ENCODE results near the gene BCAS2. TPM values are rescaled to one million over a fixed set of nuclear protein-coding genes. Genes with fewer than 3 reads are reported as not detected.

Gene BCAS2
- total RNA-seq, result 10 to 100 TPM; 12.9 to 44.6 (median 18.5) TPM

DNA sequence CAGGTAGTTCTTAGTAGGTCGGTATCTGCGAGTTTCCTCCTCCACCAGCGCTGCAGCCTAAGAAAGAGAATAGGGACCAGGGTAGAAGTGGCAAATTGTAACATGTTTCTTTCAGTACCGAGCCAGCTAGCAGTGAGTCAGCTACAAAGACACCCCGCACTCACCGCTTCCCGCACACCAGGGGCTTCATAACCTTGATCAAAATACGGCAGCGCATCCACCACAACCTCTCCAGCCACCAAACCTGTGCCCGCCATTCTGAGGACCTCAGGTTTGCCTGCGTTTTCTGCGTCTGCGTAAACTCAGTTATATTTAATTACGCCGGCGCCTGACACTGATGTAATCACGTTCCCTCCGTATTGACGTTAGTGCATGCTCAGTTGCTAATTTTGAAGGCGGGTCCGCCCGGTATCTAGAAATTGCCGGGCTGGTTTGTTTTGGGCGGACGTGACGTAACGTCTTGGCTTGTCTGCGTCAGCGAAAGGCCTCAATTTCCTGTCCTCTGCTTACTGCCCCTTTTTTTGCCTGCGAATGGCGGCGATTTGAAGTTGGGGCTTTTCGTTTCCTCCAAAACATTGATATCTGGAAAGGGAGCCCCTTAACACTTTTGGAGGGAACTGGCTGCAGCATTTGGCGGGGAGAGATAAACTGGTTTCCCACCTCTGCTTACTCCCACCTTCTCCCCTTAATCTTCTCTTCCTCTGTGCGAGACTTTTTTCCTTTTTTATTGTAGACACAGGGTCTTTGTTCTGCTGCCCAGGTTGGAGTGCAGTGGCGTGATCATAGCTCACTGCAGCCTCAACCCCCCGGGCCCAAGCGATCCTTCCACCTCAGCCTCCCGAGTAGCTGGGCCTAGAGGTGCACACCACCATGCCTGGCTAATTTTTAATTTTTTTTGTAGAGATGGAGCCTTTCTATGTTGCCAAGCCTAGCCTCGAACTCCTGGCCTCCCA, at the start of gene BCAS2:
Gene BCAS2 (minus strand): TSS at position 281 of the 953 bp plus-strand sequence. CDS start 24 bp downstream, at position 257.
- TF ChIP-seq POLR2A (IDR thresholded peaks at IDR 0.05), result peak; percentile 81 to 93
- TF ChIP-seq, protein P1, sequence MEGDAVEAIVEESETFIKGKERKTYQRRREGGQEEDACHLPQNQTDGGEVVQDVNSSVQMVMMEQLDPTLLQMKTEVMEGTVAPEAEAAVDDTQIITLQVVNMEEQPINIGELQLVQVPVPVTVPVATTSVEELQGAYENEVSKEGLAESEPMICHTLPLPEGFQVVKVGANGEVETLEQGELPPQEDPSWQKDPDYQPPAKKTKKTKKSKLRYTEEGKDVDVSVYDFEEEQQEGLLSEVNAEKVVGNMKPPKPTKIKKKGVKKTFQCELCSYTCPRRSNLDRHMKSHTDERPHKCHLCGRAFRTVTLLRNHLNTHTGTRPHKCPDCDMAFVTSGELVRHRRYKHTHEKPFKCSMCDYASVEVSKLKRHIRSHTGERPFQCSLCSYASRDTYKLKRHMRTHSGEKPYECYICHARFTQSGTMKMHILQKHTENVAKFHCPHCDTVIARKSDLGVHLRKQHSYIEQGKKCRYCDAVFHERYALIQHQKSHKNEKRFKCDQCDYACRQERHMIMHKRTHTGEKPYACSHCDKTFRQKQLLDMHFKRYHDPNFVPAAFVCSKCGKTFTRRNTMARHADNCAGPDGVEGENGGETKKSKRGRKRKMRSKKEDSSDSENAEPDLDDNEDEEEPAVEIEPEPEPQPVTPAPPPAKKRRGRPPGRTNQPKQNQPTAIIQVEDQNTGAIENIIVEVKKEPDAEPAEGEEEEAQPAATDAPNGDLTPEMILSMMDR (IDR thresholded peaks at IDR 0.05), result no peak

DNA sequence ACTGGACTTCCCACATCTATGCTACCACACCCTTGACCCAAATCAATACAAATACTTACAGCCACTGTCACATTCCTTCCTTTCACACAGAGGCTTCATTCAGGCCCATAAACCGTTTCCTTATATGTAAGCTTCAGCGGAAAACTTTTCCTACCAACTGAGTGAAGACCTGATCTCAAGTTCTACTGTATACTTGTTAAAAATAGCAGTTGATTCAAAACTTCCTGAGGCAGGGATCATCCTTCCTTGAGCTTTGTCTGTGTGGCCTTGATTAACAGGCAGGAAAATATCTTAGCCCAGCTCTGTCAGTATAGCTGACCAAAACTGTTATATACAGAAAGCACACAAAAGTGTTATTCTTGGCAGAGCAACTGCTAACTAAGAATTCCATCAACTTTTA, 45.7 kb upstream of the BCAS2 start:
- H3K9me3 ChIP-seq, result no peaks in the 10 kb centered on the region
- DNase-seq, result no peak

More for the DNA sequence above, at the start of gene BCAS2:
- peak within 1 kb of the TSS; percentile 79 to 92 (median 87) for H3K27ac ChIP-seq
- peaks cover 0 to 24% (median 7%) of the 10 kb centered on the region in 4 donors for H3K4me1 ChIP-seq
- peak; percentile 94 to 99 (median 96) for DNase-seq
- H3K36me3 ChIP-seq, result peaks cover 0 to 7% (median 0%) of the 10 kb centered on the region in 3 donors
- peak within 1 kb of the TSS; percentile 52 to 70 (median 66) for H3K4me3 ChIP-seq
- H3K9me3 ChIP-seq, result peaks cover 0 to 5% (median 0%) of the 10 kb centered on the region in 4 donors
- no peaks in the 10 kb centered on the region for H3K27me3 ChIP-seq

DNA sequence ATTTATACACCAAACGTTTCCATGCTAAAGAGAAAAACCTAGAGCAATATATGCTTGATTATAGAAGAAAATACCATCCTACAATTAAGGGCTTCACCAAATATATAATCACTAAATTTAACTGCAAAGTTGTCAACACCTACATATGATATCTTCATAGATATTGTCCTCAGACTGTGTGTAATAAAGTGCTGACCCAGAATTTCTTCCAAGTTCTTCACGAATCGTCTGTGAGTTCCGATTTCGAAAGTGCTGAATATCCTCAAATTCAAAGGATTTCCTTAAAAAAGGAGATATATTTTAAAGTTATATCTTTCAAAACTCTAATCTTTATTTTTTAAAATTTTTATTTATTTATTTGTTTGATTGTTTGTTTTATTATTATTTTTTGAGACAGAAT, 41.9 kb upstream of the BCAS2 start:
- H3K27me3 ChIP-seq, result no peaks in the 10 kb centered on the region
- DNase-seq, result no peak
- no peak overlapping the region for H3K4me3 ChIP-seq
- no peaks in the 10 kb centered on the region for H3K9me3 ChIP-seq
- H3K4me1 ChIP-seq, result no peaks in the 10 kb centered on the region
- no peak for TF ChIP-seq POLR2A (IDR thresholded peaks at IDR 0.05)
- TF ChIP-seq, protein P1 (IDR thresholded peaks at IDR 0.05), result no peak
- no peaks in the 10 kb centered on the region for H3K36me3 ChIP-seq
- no peak overlapping the region for H3K27ac ChIP-seq

More for the DNA sequence above, 45.7 kb upstream of the BCAS2 start:
- Histone ChIP-seq H3K4me3 (no peak overlapping the region), H3K36me3 (no peaks in the 10 kb centered on the region), H3K4me1 (no peaks in the 10 kb centered on the region), H3K27ac (no peak overlapping the region), H3K27me3 (no peaks in the 10 kb centered on the region)
- TF ChIP-seq, protein P1 (IDR thresholded peaks at IDR 0.05), result no peak
- no peak for TF ChIP-seq POLR2A (IDR thresholded peaks at IDR 0.05)

DNA sequence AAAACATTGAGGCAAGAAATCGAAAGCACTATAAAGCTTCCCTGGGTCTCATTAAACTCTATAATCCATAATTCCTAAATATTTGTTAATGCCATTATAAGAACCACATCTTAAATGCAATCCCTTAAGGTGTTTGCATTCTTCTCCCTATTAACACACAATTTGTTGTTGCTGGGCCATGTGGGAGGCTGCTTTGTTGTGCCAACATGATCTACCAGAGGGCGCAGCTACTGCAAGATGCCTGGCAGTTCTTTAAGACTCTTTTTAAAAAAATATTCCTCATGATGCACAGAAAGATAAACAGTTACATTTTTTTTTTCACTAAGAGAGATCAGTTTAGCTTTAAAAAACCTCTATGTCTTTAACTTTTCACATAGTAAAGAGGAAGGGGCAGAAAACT, 39.0 kb upstream of the BCAS2 start:
- H3K4me3 ChIP-seq, result no peak overlapping the region
- no peak for DNase-seq
- no peaks in the 10 kb centered on the region for H3K4me1 ChIP-seq
- H3K27ac ChIP-seq, result no peak overlapping the region
- H3K36me3 ChIP-seq, result no peaks in the 10 kb centered on the region
- no peaks in the 10 kb centered on the region for H3K27me3 ChIP-seq
- H3K9me3 ChIP-seq, result no peaks in the 10 kb centered on the region
- TF ChIP-seq, protein P1 (IDR thresholded peaks at IDR 0.05), result no peak

DNA sequence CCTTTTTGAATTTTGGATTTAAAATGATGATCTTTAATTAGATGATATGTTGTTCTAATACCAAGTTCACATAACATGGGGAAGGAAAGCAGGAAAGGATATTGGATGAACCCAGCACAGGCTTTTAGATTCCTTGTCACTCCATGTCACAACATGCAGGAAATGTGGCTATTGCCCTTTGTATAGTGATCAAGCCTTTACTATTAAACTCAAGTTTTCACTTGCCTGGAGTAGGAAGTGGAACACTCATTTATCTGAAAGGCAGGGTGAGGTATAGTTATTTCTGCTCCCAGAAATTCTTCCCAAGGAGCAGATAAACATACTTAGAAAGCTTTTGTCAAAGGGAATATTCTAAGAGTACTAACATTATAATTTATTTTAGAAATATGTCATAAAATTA, 37.2 kb upstream of the BCAS2 start:
- Histone ChIP-seq H3K27ac (no peak overlapping the region), H3K4me3 (no peak overlapping the region), H3K36me3 (no peaks in the 10 kb centered on the region), H3K27me3 (no peaks in the 10 kb centered on the region), H3K4me1 (no peaks in the 10 kb centered on the region), H3K9me3 (no peaks in the 10 kb centered on the region)
- TF ChIP-seq, protein P1 (IDR thresholded peaks at IDR 0.05), result no peak
- no peak for TF ChIP-seq POLR2A (IDR thresholded peaks at IDR 0.05)
- no peak for DNase-seq

All from Peyer's patch (tissue), 4 donors.